DND-41 (cell line): Measurements from ENCODE around the gene LTO1.

Experiments
- ATAC-seq: fragments of 200-7000 bp; cut with Tn5 transposase; 3 replicates; pipeline ENCODE4 v1.9.1; 2021; ENCODE audit warnings: low read depth; ENCODE audit not compliant: insufficient read depth
- DNase-seq: peaks from one replicate; pipeline ENCODE4 v3.0.0-alpha.2; 2020
- H2AFZ ChIP-seq: 2 replicates; pipeline ENCODE4 v1.6.0; 2012; ENCODE audit warnings: low read depth, low read length
- H3K27ac ChIP-seq: 2 replicates; pipeline ENCODE4 v1.5.1; 2012; ENCODE audit warnings: low read length, inconsistent platforms
- H3K27me3 ChIP-seq: fragments of 200-600 bp; sonication (generic); 2 replicates; pipeline ENCODE4 v1.6.0; 2012; ENCODE audit warnings: low read length, mild to moderate bottlenecking, inconsistent platforms; ENCODE audit not compliant: insufficient read depth, poor library complexity
- H3K36me3 ChIP-seq: 2 replicates; pipeline ENCODE4 v1.5.1; 2012; ENCODE audit warnings: low read length, inconsistent platforms; ENCODE audit not compliant: insufficient read depth
- H3K4me1 ChIP-seq: 2 replicates; pipeline ENCODE4 v1.5.1; 2012; ENCODE audit warnings: mild to moderate bottlenecking, low read length; ENCODE audit not compliant: insufficient read depth
- H3K4me2 ChIP-seq: 2 replicates; pipeline ENCODE4 v1.6.0; 2012; ENCODE audit warnings: mild to moderate bottlenecking, moderate library complexity, low read length, inconsistent platforms; ENCODE audit not compliant: insufficient read depth
- H3K4me3 ChIP-seq, 2 experiments: fragments of 200-600 bp in 1 of 2; shearing (Covaris generic) in 1 of 2; 2 replicates each; pipeline ENCODE4 v1.5.1; 2012 to 2016; ENCODE audit warnings: inconsistent platforms in 2 of 2, low read length in 2 of 2, mild to moderate bottlenecking in 2 of 2, low read depth in 1 of 2, moderate library complexity in 1 of 2
- H3K79me2 ChIP-seq: 2 replicates; pipeline ENCODE4 v1.6.0; 2012; ENCODE audit warnings: low read length, inconsistent platforms; ENCODE audit not compliant: insufficient read depth
- H3K9ac ChIP-seq: 2 replicates; pipeline ENCODE4 v1.6.0; 2012; ENCODE audit warnings: low read depth, mild to moderate bottlenecking, inconsistent platforms, low read length, moderate library complexity
- H3K9me3 ChIP-seq: 2 replicates; pipeline ENCODE4 v1.5.1; 2012; ENCODE audit warnings: low read length, moderate library complexity, mild to moderate bottlenecking, inconsistent platforms; ENCODE audit not compliant: insufficient read depth, severe bottlenecking
- H4K20me1 ChIP-seq: 2 replicates; pipeline ENCODE4 v1.6.0; 2012; ENCODE audit warnings: low read length; ENCODE audit not compliant: insufficient read depth
- EZH2 ChIP-seq: IDR thresholded peaks from 3 replicates; pipeline ENCODE4 v1.6.1; 2012; ENCODE audit warnings: borderline replicate concordance, low read depth, mild to moderate bottlenecking, moderate library complexity, low read length, inconsistent platforms; ENCODE audit not compliant: severe bottlenecking
- TF ChIP-seq, protein P1 (sequence below): IDR thresholded peaks from 2 replicates; pipeline ENCODE4 v1.5.1; 2012; ENCODE audit warnings: borderline replicate concordance, low read length, moderate library complexity, mild to moderate bottlenecking; ENCODE audit not compliant: poor library complexity, severe bottlenecking; ENCODE audit errors: extremely low read depth

Gene LTO1

DNA sequence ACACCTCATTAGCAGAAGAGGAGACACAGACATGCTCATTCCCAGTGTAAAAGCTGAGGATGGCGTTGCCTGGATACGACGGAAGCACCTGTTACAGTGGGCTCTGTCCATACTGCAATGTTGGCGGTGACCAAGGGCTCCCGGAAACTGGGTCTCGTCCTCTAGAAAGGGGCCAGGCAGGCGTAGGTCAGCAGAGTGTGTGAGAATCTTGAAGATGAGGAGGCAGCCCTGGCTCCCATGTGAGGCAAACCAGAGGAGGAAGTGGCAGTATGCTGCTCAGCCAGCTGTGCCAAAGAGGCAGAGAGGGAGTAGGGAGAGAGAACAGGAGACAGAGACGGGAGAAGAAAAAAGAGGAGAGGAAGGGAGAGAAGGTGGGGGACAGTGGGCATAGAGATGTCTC is 10.3 kb downstream of the LTO1 start:
- no peak overlapping the region for H3K4me2 ChIP-seq

DNA sequence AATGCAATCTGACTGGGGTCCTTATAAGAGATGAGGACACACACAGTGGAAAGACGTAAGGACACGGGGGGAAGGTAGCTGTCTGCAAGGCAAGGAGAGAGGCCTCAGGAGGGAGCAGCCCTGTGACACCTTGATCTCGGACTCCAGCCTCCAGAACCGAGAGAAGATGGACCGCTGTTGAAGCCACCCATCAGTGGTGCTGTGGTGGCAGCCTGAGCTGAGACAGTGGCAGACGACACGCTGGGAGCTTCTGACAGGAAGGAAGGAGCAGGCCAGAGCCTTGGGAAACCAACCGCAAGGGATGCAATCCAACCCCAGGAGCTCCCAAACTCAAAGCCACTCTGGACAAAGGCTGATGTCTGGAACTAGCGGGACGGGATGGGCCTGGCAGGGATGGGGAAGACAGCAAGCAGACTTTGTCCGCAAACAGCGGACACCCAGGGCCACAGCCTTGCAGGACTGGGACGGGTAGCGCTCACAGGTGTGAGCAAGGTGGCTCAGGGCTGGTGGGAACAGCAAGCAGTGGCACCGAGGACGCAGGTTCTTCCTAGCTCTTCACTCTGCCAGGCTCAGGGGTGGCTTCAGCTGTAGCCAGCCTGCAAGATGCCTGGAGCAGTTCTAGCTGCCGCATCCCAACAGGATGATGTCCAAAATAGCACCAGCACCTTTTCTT is 10.9 kb downstream of the LTO1 start:
- no peak overlapping the region for H3K4me2 ChIP-seq
- no peak overlapping the region for H3K9ac ChIP-seq
- H3K9me3 ChIP-seq, result no peaks in the 10 kb centered on the region
- no peak overlapping the region for H3K4me3 ChIP-seq
- ATAC-seq, result no peak
- no peak for TF ChIP-seq EZH2
- TF ChIP-seq, protein P1, sequence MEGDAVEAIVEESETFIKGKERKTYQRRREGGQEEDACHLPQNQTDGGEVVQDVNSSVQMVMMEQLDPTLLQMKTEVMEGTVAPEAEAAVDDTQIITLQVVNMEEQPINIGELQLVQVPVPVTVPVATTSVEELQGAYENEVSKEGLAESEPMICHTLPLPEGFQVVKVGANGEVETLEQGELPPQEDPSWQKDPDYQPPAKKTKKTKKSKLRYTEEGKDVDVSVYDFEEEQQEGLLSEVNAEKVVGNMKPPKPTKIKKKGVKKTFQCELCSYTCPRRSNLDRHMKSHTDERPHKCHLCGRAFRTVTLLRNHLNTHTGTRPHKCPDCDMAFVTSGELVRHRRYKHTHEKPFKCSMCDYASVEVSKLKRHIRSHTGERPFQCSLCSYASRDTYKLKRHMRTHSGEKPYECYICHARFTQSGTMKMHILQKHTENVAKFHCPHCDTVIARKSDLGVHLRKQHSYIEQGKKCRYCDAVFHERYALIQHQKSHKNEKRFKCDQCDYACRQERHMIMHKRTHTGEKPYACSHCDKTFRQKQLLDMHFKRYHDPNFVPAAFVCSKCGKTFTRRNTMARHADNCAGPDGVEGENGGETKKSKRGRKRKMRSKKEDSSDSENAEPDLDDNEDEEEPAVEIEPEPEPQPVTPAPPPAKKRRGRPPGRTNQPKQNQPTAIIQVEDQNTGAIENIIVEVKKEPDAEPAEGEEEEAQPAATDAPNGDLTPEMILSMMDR, result no peak
- no peak overlapping the region for H2AFZ ChIP-seq
- H4K20me1 ChIP-seq, result peaks cover 6% of the 10 kb centered on the region
- H3K27ac ChIP-seq, result no peak overlapping the region
- H3K79me2 ChIP-seq, result peaks cover under 1% of the 10 kb centered on the region; the same call in 1 of the 2 replicates
- no peaks in the 10 kb centered on the region for H3K27me3 ChIP-seq
- no peak for DNase-seq
- peaks cover 38% of the 10 kb centered on the region for H3K36me3 ChIP-seq
- no peaks in the 10 kb centered on the region for H3K4me1 ChIP-seq

More for the DNA sequence above, 10.3 kb downstream of the LTO1 start:
- H3K36me3 ChIP-seq, result peaks cover 44% of the 10 kb centered on the region
- H3K9ac ChIP-seq, result no peak overlapping the region
- ATAC-seq (no peak), DNase-seq (no peak)
- H3K9me3 ChIP-seq, result no peaks in the 10 kb centered on the region
- no peak for TF ChIP-seq EZH2
- TF ChIP-seq, protein P1, result no peak
- H3K79me2 ChIP-seq, result peaks cover 4% of the 10 kb centered on the region; the same call in 1 of the 2 replicates
- no peak overlapping the region for H2AFZ ChIP-seq
- H3K27me3 ChIP-seq, result no peaks in the 10 kb centered on the region
- no peaks in the 10 kb centered on the region for H3K4me1 ChIP-seq
- no peak overlapping the region for H3K4me3 ChIP-seq
- H3K27ac ChIP-seq, result no peak overlapping the region
- H4K20me1 ChIP-seq, result peaks cover 13% of the 10 kb centered on the region

DNA sequence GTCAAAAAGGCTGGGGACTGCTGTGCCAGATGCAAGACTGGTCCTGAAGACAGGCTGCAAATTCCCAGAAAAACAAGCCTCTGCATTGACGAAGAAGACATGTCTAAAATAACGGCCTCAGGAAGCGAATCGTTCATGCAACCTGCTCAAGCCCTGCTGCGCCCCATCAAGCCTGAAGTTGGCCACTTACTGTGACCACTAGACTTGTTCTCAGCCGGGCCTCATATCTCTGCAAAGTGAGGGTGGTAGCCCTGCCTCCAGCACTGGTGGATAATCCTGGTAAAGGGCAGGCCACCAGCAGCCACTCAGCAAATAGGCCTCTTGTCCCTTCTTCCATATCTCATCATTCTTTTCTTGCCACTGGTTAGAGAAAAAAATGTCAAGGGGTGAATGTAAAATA is 11.8 kb downstream of the LTO1 start:
- Histone ChIP-seq H4K20me1 (peaks cover 6% of the 10 kb centered on the region), H3K4me3 (no peak overlapping the region), H3K27ac (no peak overlapping the region), H3K27me3 (no peaks in the 10 kb centered on the region), H3K9me3 (no peaks in the 10 kb centered on the region), H3K79me2 (no peaks in the 10 kb centered on the region), H3K4me1 (no peaks in the 10 kb centered on the region), H3K36me3 (peaks cover 32% of the 10 kb centered on the region), H3K4me2 (no peak overlapping the region), H2AFZ (no peak overlapping the region), H3K9ac (no peak overlapping the region)
- ATAC-seq (no peak), DNase-seq (no peak)
- no peak for TF ChIP-seq EZH2
- TF ChIP-seq, protein P1, result no peak
